ENCODE data around the gene NDST3.
A peak's percentile ranks its signal among the peaks of the same experiment; 100 is the strongest.

NDST3 gene

GRCh38 chr4:118034053-118034785, at the start of gene NDST3:
NDST3 (plus strand) TSS chr4:118034486; CDS start chr4:118053911, 19,425 bp downstream.
- peak; percentile 92 for DNase-seq

- no peak for DNase-seq
Measured at GRCh38 chr4:117986321-117986720, 48.0 kb upstream of the NDST3 start.

DNA sequence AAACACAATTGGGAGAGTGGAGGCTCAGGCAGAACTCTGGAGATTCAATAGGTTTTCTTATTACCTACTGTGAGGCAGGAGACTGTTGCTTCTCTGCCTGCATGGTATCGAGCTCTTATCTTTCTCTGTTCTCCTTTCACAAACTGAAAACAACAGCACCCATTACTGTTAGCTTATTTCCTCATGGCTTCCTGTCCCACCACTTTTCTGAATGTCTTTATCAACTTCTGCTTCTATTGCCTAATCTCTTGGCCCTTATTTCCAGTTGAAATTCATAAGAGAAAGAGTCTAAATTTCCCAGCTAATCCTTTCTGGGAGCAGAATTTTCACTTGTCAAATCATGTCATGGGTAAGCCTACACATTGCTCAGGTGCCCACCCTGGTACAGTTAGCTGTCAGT, 46.8 kb upstream of the NDST3 start:
- DNase-seq: no peak

DNA sequence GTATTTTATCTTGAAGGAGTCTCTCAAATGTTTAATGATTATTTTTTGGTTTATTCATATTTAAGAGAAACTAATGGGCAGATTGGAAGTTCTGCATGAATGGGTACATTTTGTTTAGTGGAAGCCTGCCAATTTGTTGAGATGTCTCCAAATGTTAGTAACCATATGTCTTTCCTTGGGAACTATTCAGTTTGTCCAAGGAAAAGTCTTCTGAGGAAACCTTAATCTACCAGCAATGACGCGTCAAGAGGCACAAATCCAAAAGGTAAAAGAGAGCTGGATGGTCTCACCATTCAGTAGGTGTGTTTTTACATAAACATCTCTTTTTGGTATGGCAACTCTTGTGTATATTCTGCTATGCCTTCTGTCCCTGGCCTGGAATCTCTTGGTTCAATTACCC, 37.4 kb upstream of the NDST3 start:
- peak; percentile 60 for DNase-seq

DNA sequence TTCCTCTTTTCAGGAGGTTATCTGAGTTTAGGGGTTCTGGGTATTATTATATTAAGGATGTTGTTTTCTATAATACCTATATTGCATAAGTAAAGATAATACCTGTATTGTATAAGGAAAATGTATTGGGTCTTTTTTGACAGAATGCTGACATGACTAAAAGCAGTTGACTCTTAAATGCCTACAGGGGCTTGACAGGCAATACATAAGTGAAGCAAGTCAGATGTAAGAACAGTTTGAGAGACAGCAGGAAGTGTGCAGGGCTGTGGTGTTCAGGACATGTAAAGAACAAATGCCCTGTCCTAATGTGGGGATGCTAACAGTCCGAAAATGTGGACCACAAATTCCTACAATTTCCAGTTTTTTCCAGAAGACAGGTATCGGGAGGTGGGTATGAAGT, 30.2 kb upstream of the NDST3 start:
- DNase-seq: no peak

GRCh38 chr4:118005883-118006282, 28.4 kb upstream of the NDST3 start:
- no peak for DNase-seq

GRCh38 chr4:118012142-118012541, 22.1 kb upstream of the NDST3 start:
- DNase-seq: no peak

GRCh38 chr4:118014831-118015230, 19.5 kb upstream of the NDST3 start:
- no peak for DNase-seq

- no peak for DNase-seq
Measured at GRCh38 chr4:118018381-118019145, 15.7 kb upstream of the NDST3 start.

GRCh38 chr4:118026806-118027205, 7.5 kb upstream of the NDST3 start:
- no peak for DNase-seq

DNA sequence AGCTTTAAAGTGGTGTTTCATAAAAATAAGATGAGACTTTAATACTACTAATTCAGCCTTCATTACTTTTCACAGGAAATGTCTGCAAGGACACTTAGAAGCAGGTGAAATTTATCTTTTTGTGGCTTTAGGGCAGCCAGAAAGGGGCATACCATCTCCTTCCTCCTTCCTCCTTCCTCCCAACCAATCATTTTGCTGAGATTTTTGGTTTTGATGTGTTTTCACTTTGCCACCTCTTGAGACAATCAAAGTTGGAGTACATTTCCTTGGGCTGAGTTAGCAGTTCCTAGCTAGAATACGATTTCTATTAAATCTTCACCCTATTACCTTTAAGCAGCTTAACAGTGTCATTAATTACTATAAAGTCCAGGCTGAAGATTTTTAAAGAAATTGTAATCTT, 5.1 kb upstream of the NDST3 start:
- DNase-seq: no peak

GRCh38 chr4:118032691-118033090, 1.6 kb upstream of the NDST3 start:
- no peak for DNase-seq

GRCh38 chr4:118033148-118034052, 886 bp upstream of the NDST3 start:
- DNase-seq: peak; percentile 37

GRCh38 chr4:118035309-118035708, 1.0 kb downstream of the NDST3 start:
- no peak for DNase-seq

DNA sequence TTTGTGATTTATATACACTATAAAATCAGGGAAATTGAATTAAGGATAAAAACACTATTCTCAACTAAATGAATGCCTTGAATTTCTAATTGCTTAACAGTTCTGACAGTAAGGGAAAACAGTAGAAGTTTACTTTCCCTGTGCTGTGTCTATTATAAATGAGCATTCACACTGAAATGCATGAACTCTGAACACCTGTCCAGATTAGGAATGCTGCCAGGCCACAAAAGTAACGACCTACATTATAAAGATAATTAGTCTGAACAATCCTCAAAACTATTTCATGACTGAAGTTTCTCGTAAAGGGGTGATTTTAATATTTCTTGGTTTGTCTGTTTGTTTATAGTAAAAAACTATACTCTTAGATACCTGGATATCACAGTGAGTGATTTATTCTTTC, 2.0 kb downstream of the NDST3 start:
- no peak for DNase-seq

DNA sequence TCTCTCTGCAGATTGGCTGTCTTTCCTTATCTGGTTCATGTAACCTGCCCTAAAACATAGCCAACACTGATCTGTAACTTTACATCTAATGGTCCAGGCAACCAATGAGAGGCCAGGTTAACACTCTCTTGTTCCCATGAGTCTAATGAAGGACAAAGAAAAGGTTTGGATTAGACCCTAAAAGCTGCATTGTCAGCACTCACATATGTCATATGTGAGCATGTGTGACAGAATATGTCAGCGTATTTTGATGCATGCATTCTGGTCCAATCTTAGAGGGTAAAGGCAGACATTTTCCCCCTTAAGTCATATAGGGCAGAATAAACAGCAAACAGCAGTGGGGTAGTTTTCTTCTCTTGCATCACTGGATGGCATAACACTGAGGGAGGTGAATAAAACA, 3.7 kb downstream of the NDST3 start:
- no peak for DNase-seq

DNA sequence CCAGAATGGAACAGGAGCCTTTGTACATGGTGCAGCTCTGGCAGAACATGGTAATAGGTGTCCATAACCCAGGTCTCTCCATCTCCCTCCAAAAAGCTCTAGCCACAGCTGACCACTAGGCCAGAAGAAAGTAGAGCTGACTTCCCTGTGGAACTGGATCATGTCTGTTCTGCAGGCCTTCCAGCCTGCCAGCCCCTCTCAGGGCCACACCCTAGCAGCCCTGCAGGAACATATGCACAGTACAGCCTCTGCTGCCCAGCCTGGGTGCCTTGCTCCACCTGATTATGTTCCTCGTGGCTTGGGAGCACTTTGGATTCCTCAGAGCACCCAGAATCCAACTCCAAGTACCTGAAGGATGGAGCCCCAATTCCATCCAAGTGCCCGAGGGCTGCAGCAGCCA, 12.0 kb downstream of the NDST3 start:
- DNase-seq: no peak

GRCh38 chr4:118047043-118047442, 12.8 kb downstream of the NDST3 start:
- no peak for DNase-seq

- no peak for DNase-seq
Measured at GRCh38 chr4:118058955-118059354, 24.7 kb downstream of the NDST3 start.

GRCh38 chr4:118059397-118059796, 25.1 kb downstream of the NDST3 start:
- no peak for DNase-seq

- no peak for DNase-seq
Measured at GRCh38 chr4:118076958-118077766, 42.9 kb downstream of the NDST3 start.

GRCh38 chr4:118077767-118078105, 43.5 kb downstream of the NDST3 start:
- DNase-seq: no peak

GRCh38 chr4:118081434-118081833, 47.1 kb downstream of the NDST3 start:
- no peak for DNase-seq
